22Rv1 (cell line): ENCODE measurements around the gene DNASE1L2.

Source experiments
- H3K27ac ChIP-seq: fragments of 450-650 bp; 2 replicates; pipeline ENCODE4 v1.5.1; 2017
- ZFX ChIP-seq: fragments of 450-650 bp; IDR thresholded peaks from 2 replicates; pipeline ENCODE4 v1.6.1; 2017; ENCODE audit warnings: antibody characterized with exemption, borderline replicate concordance
- TF ChIP-seq, protein P1 (sequence below): fragments of 450-650 bp; IDR thresholded peaks from 2 replicates; pipeline ENCODE4 v1.5.1; 2017; ENCODE audit warnings: mild to moderate bottlenecking

The DNASE1L2 gene

GRCh38 chr16:2267913-2268666, 31.8 kb downstream of the DNASE1L2 start, which contains the start of gene RNPS1:
Gene RNPS1 (minus strand): TSS chr16:2268126. CDS start chr16:2264643, 3,483 bp downstream.
- peak within 1 kb of the TSS; percentile 93 for H3K27ac ChIP-seq
- TF ChIP-seq, protein P1, sequence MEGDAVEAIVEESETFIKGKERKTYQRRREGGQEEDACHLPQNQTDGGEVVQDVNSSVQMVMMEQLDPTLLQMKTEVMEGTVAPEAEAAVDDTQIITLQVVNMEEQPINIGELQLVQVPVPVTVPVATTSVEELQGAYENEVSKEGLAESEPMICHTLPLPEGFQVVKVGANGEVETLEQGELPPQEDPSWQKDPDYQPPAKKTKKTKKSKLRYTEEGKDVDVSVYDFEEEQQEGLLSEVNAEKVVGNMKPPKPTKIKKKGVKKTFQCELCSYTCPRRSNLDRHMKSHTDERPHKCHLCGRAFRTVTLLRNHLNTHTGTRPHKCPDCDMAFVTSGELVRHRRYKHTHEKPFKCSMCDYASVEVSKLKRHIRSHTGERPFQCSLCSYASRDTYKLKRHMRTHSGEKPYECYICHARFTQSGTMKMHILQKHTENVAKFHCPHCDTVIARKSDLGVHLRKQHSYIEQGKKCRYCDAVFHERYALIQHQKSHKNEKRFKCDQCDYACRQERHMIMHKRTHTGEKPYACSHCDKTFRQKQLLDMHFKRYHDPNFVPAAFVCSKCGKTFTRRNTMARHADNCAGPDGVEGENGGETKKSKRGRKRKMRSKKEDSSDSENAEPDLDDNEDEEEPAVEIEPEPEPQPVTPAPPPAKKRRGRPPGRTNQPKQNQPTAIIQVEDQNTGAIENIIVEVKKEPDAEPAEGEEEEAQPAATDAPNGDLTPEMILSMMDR: no peak
- TF ChIP-seq ZFX: no peak

GRCh38 chr16:2270070-2270462, 33.8 kb downstream of the DNASE1L2 start:
- TF ChIP-seq, protein P1: no peak
- TF ChIP-seq ZFX: no peak
- no peak overlapping the region; the same call in 1 of the 2 replicates for H3K27ac ChIP-seq

DNA sequence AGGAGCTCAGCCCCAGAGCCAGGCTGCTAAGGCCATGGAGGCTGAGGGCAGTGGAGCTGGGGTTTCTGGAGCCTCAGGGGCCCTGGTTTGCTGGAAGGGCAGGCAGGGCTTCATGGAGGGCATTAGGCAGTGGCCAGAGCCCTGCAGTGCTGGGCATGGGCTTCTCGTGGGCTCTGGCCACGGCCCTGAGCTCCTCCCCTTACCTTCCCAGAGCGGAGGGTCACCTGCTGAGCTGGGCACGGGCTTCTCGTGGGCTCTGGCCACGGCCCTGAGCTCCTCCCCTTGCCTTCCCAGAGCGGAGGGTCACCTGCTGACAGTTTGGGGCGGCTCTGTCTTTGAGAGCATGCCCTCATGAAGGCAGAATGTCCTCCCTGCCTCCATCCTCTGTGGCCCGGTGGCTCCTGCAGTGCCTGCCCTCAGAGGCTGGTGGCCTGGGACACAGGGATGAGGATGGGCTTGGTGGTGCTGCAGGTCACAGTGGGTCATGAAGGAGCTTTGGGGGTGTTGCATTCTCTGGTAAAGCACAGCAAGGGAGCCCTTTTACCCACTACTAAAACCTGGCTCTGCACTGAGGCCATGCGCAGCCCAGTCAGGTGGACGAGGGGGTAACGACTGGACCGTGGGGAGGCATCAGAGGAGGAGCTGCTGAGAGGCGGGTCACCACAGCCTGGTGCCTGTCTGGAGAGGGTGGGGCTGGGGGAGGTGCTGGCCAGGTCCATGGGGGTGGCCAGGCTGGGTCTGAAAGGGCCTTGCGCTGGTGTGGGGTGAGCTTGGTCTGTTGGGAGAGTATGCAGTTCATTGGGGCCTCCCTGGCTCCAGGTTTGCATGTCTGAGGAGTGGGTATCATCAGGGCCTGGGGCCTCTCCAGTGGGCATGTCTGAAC, 34.6 kb downstream of the DNASE1L2 start:
- H3K27ac ChIP-seq: peak overlapping the region; percentile 8; the same call in 1 of the 2 replicates
- TF ChIP-seq ZFX: no peak

DNA sequence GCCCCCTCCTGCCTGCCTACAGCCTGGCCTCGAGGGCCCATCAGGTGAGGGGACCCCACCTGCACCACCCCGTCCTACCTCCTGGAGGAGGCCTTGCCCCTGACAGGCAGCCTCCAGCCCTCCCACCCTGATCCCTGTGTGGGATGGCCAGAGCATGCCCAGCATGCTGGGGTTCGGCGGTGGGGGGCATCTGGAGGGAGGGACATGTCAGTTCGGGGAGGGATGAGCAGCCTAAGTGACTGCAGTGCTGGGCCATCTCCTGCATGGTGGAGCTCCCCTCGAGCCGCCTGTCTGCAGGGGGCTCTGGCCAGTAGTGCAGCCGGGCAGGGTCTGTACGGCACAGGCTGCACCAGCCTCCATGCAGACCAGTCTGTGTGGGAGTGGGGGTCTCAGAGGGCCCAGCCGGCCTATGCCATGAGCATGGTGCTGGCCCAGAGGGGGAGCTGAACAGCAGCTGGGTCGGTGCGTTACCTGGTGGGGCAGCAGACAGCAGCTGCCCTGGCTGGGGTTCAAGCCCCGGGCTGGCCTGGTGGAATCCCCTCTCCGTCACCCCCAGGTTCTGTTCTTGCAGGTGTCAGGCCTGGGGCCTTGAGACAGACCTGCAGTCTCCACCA, 35.7 kb downstream of the DNASE1L2 start:
- H3K27ac ChIP-seq: no peak overlapping the region
- TF ChIP-seq, protein P1: no peak
- no peak for TF ChIP-seq ZFX

GRCh38 chr16:2273484-2273883, 37.2 kb downstream of the DNASE1L2 start:
- H3K27ac ChIP-seq: 0 out of 2 replicates have a peak overlapping the region, but pooled peaks have one; percentile 23
- TF ChIP-seq ZFX: no peak
- TF ChIP-seq, protein P1: no peak

GRCh38 chr16:2273931-2274330, 37.7 kb downstream of the DNASE1L2 start:
- TF ChIP-seq, protein P1: no peak
- no peak for TF ChIP-seq ZFX
- H3K27ac ChIP-seq: 0 out of 2 replicates have a peak overlapping the region, but pooled peaks have one; percentile 23

DNA sequence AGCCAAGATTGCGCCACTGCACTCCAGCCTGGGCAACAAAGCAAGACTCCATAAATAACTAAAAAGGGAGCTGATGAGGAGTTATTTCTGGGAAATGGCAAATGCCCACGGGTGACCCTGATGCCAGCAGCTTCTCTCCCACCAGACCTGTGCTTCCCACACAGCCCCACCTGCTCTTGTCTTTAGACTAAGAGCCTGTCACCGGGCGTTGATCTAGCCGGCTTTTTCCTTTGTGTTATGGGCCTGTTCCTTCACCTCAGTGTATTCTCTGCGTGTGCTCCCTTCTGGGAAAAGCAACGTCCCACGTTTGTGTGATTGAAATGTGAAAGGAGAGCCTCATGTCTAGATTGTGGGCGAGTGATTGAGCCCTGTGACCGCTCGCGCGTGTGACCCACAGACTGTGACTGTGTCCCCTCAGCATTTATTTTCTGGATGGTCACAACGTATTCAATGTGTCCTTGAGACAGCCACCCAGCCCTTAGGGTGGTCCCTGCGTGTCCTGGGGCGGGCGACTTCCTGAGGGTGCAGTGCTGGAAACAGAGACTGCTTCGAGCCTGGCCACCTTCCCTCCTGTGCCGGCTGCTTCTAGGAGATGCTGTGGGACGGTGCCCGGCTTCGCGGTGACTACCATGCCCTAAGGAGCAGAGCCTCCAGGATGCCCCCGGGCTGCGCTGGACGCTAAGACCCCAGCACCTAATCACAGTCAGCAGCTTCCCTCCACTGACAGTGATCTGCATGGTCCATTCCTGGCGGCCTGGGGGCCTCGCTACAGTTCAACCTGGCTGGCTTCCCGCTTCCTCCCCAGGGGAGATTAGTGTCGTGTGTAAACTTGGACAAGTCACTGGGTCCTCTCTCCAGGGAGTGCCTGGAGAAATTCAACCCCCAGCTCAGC, 39.5 kb downstream of the DNASE1L2 start:
- no peak overlapping the region for H3K27ac ChIP-seq
- no peak for TF ChIP-seq ZFX
- TF ChIP-seq, protein P1: no peak
